ENCODE measurements around the gene ATG4B.

Gene ATG4B

GRCh38 chr2:241645915-241646645 is 8.6 kb downstream of the ATG4B start:
- CTCF ChIA-PET: interaction anchor here (0.8 kb wide), 1 partner anchor 13 kb away, joined by 3 read pairs; no protein-coding TSS in a partner anchor
- POLR2A ChIA-PET (ENCODE audit: low non-redundant PET): no interaction called here
- TF ChIP-seq CTCF (conservative IDR thresholded peaks at IDR 0.05; ENCODE audit: low read depth): no peak
- H3K27ac ChIP-seq: no peak overlapping the region
- DNase-seq (ENCODE audit: low spot score): no peak

GRCh38 chr2:241648453-241648852 is 11.0 kb downstream of the ATG4B start:
- TF ChIP-seq CTCF (conservative IDR thresholded peaks at IDR 0.05; ENCODE audit: low read depth): no peak
- no peak overlapping the region for H3K27ac ChIP-seq
- POLR2A ChIA-PET (ENCODE audit: low non-redundant PET): no interaction called here
- CTCF ChIA-PET: no interaction called here
- no peak for DNase-seq (ENCODE audit: low spot score)

GRCh38 chr2:241649404-241649803 is 11.9 kb downstream of the ATG4B start:
- ChIA-PET CTCF (interaction anchor here (2.3 kb wide), 1 partner anchor 10 kb away, joined by 4 read pairs; no protein-coding TSS in a partner anchor), POLR2A (ENCODE audit: low non-redundant PET) (no interaction called here)
- H3K27ac ChIP-seq: no peak overlapping the region
- no peak for TF ChIP-seq CTCF (conservative IDR thresholded peaks at IDR 0.05; ENCODE audit: low read depth)
- DNase-seq (ENCODE audit: low spot score): no peak

- no peak for DNase-seq (ENCODE audit: low spot score)
- TF ChIP-seq CTCF (conservative IDR thresholded peaks at IDR 0.05; ENCODE audit: low read depth): no peak
- ChIA-PET CTCF (interaction anchor here (0.5 to 2.3 kb wide), 2 partner anchors 10 to 74 kb away, joined by 3 to 4 read pairs; no protein-coding TSS in a partner anchor), POLR2A (ENCODE audit: low non-redundant PET) (no interaction called here)
- no peak overlapping the region for H3K27ac ChIP-seq
Observed at GRCh38 chr2:241649927-241650326, 12.4 kb downstream of the ATG4B start.

- POLR2A ChIA-PET (ENCODE audit: low non-redundant PET): no interaction called here
- CTCF ChIA-PET: no interaction called here
- no peak for TF ChIP-seq CTCF (conservative IDR thresholded peaks at IDR 0.05; ENCODE audit: low read depth)
Observed at GRCh38 chr2:241652142-241652541, 14.6 kb downstream of the ATG4B start.

GRCh38 chr2:241652722-241653121 is 15.2 kb downstream of the ATG4B start:
- DNase-seq (ENCODE audit: low spot score): no peak
- no peak for TF ChIP-seq CTCF (conservative IDR thresholded peaks at IDR 0.05; ENCODE audit: low read depth)
- no peak overlapping the region for H3K27ac ChIP-seq
- POLR2A ChIA-PET (ENCODE audit: low non-redundant PET): no interaction called here
- CTCF ChIA-PET: no interaction called here

More at GRCh38 chr2:241652142-241652541, 14.6 kb downstream of the ATG4B start:
- DNase-seq (ENCODE audit: low spot score): no peak
- no peak overlapping the region for H3K27ac ChIP-seq
